Adrenal gland (tissue), 5 donors: Measurements from ENCODE around the gene DMRTC1.
"Not testable (repeated sequence)": the region's sequence is repeated elsewhere in the genome, so short reads cannot be mapped to it uniquely, and the experiment has no call there.

Experiments
- CTCF ChIP-seq, 6 experiments: fragments of 450-650 bp in 4 of 6; fragments of 200-600 bp in 2 of 6; sonication (generic) in 1 of 6; IDR thresholded peaks; 1 replicate in 5 of 6; 2 replicates in 1 of 6; pipeline versions ENCODE4 v1.5.1 to v1.8.0; 2016 to 2021; ENCODE audit warnings: antibody characterized with exemption in 6 of 6, mild to moderate bottlenecking in 2 of 6, moderate library complexity in 1 of 6
- POLR2A ChIP-seq, 2 donors: fragments of 450-650 bp; IDR thresholded peaks; one replicate each; pipeline ENCODE4 v1.6.1; 2017; ENCODE audit warnings: antibody characterized with exemption in 2 of 2, mild to moderate bottlenecking in 2 of 2, moderate library complexity in 1 of 2
- donor health status: DM: no; HTN: no; CAD: no.

GRCh38 chrX:72936882-72937455 lies 6.7 kb downstream of the DMRTC1 start:
- TF ChIP-seq POLR2A, CTCF (IDR thresholded peaks at IDR 0.05): not testable (repeated sequence)
